EL (cell line): ENCODE results near the gene SPATA6L.
A peak's percentile ranks its signal among the peaks of the same experiment; 100 is the strongest.

Source experiments
- DNase-seq: peaks from one replicate; pipeline ENCODE4 v3.0.0-alpha.2; 2016

The SPATA6L gene

DNA sequence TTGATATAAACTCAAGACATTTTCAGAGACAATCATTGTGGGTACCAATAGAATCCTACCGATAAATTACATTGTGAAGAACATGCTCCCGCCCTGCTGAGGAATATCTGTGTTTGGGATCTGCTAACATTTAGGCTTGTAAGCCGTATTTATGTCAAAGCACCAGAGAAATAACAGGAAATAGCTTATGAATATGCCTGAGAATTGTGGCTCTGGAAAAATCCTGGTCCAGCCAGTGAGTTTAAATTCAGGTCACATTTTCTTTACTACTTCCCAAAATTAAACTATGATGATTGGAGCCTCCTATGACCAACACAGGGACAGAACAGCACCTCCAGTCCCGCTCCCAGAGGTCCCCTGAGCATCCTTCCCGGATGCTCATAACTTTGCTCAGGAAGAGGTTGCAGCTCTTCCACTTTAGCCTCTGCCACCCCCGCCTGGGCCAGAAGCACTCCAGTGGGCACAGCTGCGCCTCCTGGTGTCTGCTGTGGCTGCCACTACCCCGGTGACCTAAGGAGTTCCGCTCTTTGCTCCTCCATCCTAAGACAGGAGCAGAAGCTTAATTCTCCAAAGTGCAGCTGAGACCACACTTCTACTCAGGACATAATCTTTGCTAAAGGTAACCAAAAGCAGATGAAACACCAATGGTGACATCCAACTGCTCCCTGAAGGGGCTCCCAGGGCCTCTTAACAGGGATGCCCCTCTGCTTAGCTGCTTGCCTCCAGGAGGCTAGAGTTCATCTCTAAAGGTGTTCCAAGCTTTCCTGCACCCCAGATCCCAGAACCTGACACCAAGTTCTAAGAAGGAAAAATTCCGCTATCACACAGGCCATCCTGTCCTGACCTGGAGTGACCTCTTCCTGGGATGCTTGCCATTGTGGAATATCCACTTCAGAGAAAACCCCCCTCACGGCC lies 117.2 kb downstream of the SPATA6L start:
- DNase-seq, result peak; percentile 21
